GM23248 (cell line): Measurements from ENCODE around the gene MINDY1. TPM values are rescaled to one million over a fixed set of nuclear protein-coding genes. Genes with fewer than 3 reads are reported as not detected.

Experiments used
- DNase-seq: peaks from one replicate; pipeline ENCODE4 v3.0.0-alpha.2; 2015
- H2AFZ ChIP-seq: fragments of 200-600 bp; sonication (generic); 2 replicates; pipeline ENCODE4 v1.6.1; 2016; ENCODE audit warnings: antibody characterized with exemption
- H3F3A ChIP-seq: fragments of 200-600 bp; sonication (generic); 2 replicates; pipeline ENCODE4 v1.6.1; 2016; ENCODE audit warnings: mild to moderate bottlenecking, antibody characterized with exemption, mixed run types; ENCODE audit not compliant: insufficient read depth
- H3K27ac ChIP-seq: fragments of 200-600 bp; sonication (generic); 2 replicates; pipeline ENCODE4 v1.5.1; 2016; ENCODE audit warnings: mild to moderate bottlenecking
- H3K27me3 ChIP-seq: fragments of 200-600 bp; sonication (generic); replicated peaks from 2 replicates; pipeline ENCODE4 v1.6.1; 2016; ENCODE audit warnings: mild to moderate bottlenecking; ENCODE audit not compliant: insufficient read depth
- H3K36me3 ChIP-seq: fragments of 200-600 bp; sonication (generic); 2 replicates; pipeline ENCODE4 v1.6.1; 2016; ENCODE audit warnings: low read depth, mild to moderate bottlenecking
- H3K4me1 ChIP-seq: fragments of 200-600 bp; sonication (generic); 2 replicates; pipeline ENCODE4 v1.6.1; 2016; ENCODE audit warnings: mild to moderate bottlenecking; ENCODE audit not compliant: insufficient read depth
- H3K4me2 ChIP-seq: fragments of 200-600 bp; sonication (generic); one replicate; pipeline ENCODE4 v1.6.1; 2016; ENCODE audit warnings: mild to moderate bottlenecking; ENCODE audit not compliant: unreplicated experiment
- H3K4me3 ChIP-seq: fragments of 200-600 bp; sonication (generic); 2 replicates; pipeline ENCODE4 v1.5.1; 2016; ENCODE audit warnings: mild to moderate bottlenecking
- H3K79me2 ChIP-seq: fragments of 200-600 bp; sonication (generic); 2 replicates; pipeline ENCODE4 v1.6.1; 2016; ENCODE audit warnings: mild to moderate bottlenecking; ENCODE audit not compliant: insufficient read depth
- H3K9ac ChIP-seq: fragments of 200-600 bp; sonication (generic); 2 replicates; pipeline ENCODE4 v1.6.1; 2016; ENCODE audit warnings: mild to moderate bottlenecking
- H3K9me2 ChIP-seq: fragments of 200-600 bp; sonication (generic); 2 replicates; pipeline ENCODE4 v1.6.1; 2016; ENCODE audit warnings: mixed run types, mild to moderate bottlenecking, moderate library complexity; ENCODE audit not compliant: insufficient read depth
- H3K9me3 ChIP-seq: fragments of 200-600 bp; sonication (generic); one replicate; pipeline ENCODE4 v1.6.1; 2017; ENCODE audit warnings: low read depth
- H4K20me1 ChIP-seq: fragments of 200-600 bp; sonication (generic); 2 replicates; pipeline ENCODE4 v1.6.0; 2016; ENCODE audit not compliant: insufficient read depth
- EZH2 ChIP-seq: fragments of 200-600 bp; sonication (generic); IDR thresholded peaks from 2 replicates; pipeline ENCODE4 v1.6.1; 2018; ENCODE audit warnings: antibody characterized with exemption, mild to moderate bottlenecking; ENCODE audit not compliant: insufficient read depth, poor library complexity, severe bottlenecking
- EZH2phosphoT487 ChIP-seq: fragments of 200-600 bp; sonication (generic); IDR thresholded peaks from 2 replicates; pipeline ENCODE4 v1.6.1; 2018; ENCODE audit warnings: antibody characterized with exemption, moderate library complexity, mild to moderate bottlenecking, low read depth; ENCODE audit not compliant: insufficient read depth
- WGBS, 2 experiments: methylation state at CpG; one replicate each; pipeline ENCODE4 v1.1.6; 2015 to 2017; ENCODE audit warnings: low lambda C conversion rate in 2 of 2, low coverage in 1 of 2; ENCODE audit errors: missing lambda C conversion rate in 2 of 2; 5-methylcytosine and 5-hydroxymethylcytosine counted together
- in situ Hi-C: fragments of 300-500 bp; cut with MboI; formaldehyde crosslinking; loops from 2 replicates; pipeline ENCODE4 v1.15.0; 2020
- polyA plus RNA-seq: library from polyadenylated mRNA; unstranded; fragments of >200 nt; fragmentation: Nextera tagmentation; extraction: Ambion mirVana; gene quantifications from 2 replicates; pipeline ENCODE4 v1.2.1, GENCODE V29; 2016
- total RNA-seq: library from RNA; depleted of rRNA; stranded (reverse); fragments of >200 nt; shearing (Covaris generic); gene quantifications from 2 replicates; pipeline ENCODE4 v1.2.3, GENCODE V29; 2014

The MINDY1 gene
- total and polyA plus RNA-seq, 2 experiments from 2014 or later: 4.6 to 9.1 TPM

GRCh38 chr1:151024540-151025146 lies 17.9 kb upstream of the MINDY1 start:
- peak; percentile 76 for DNase-seq
- no peaks in the 10 kb centered on the region for H3K9me3 ChIP-seq
- WGBS, 2 experiments: 45 to 46% methylated on average over 6 of the region's 6 CpGs
- no peaks in the 10 kb centered on the region for H4K20me1 ChIP-seq
- H3K27ac ChIP-seq: no peak overlapping the region
- no peaks in the 10 kb centered on the region for H3K27me3 ChIP-seq
- H3K4me3 ChIP-seq: no peak overlapping the region
- in situ Hi-C loops: no loop called here
- H3F3A ChIP-seq: no peaks in the 10 kb centered on the region
- no peak overlapping the region for H3K9ac ChIP-seq
- H3K4me1 ChIP-seq: no peaks in the 10 kb centered on the region
- peaks cover 6% of the 10 kb centered on the region; the same call in 1 of the 2 replicates for H3K36me3 ChIP-seq
- TF ChIP-seq EZH2 (no peak), EZH2phosphoT487 (no peak)
- no peak overlapping the region for H2AFZ ChIP-seq
- no peaks in the 10 kb centered on the region for H3K9me2 ChIP-seq
- H3K79me2 ChIP-seq: no peaks in the 10 kb centered on the region
- no peak overlapping the region for H3K4me2 ChIP-seq

GRCh38 chr1:151013518-151013917 lies 6.8 kb upstream of the MINDY1 start:
- no peak for DNase-seq
- Histone ChIP-seq H3K4me1 (peaks cover 16% of the 10 kb centered on the region), H3K27ac (0 out of 2 replicates have a peak overlapping the region, but pooled peaks have one; percentile 24), H2AFZ (no peak overlapping the region), H3F3A (peaks cover 16% of the 10 kb centered on the region), H3K4me3 (no peak overlapping the region), H4K20me1 (no peaks in the 10 kb centered on the region), H3K4me2 (no peak overlapping the region), H3K9me3 (no peaks in the 10 kb centered on the region), H3K9me2 (no peaks in the 10 kb centered on the region), H3K9ac (no peak overlapping the region), H3K27me3 (no peaks in the 10 kb centered on the region), H3K36me3 (peaks cover 7% of the 10 kb centered on the region; the same call in 1 of the 2 replicates), H3K79me2 (peaks cover 49% of the 10 kb centered on the region)
- TF ChIP-seq EZH2 (no peak), EZH2phosphoT487 (no peak)
- in situ Hi-C loops: no loop called here
- WGBS, 2 experiments: 96% methylated on average over 2 of the region's 2 CpGs

GRCh38 chr1:151012684-151013471 lies 6.2 kb upstream of the MINDY1 start:
- no peaks in the 10 kb centered on the region for H3K27me3 ChIP-seq
- H3K27ac ChIP-seq: 0 out of 2 replicates have a peak overlapping the region, but pooled peaks have one; percentile 24
- no peak overlapping the region for H3K4me3 ChIP-seq
- 87 to 90% methylated on average over 14 of the region's 14 CpGs for WGBS, 2 experiments
- H3K9me3 ChIP-seq: no peaks in the 10 kb centered on the region
- TF ChIP-seq EZH2phosphoT487 (no peak), EZH2 (no peak)
- H4K20me1 ChIP-seq: no peaks in the 10 kb centered on the region
- H3K9me2 ChIP-seq: no peaks in the 10 kb centered on the region
- H3K4me1 ChIP-seq: peaks cover 16% of the 10 kb centered on the region
- in situ Hi-C loops: no loop called here
- no peak overlapping the region for H2AFZ ChIP-seq
- no peak overlapping the region for H3K4me2 ChIP-seq
- 0 out of 2 replicates have a peak, but pooled peaks cover under 1% of the 10 kb centered on the region for H3K36me3 ChIP-seq
- peaks cover 17% of the 10 kb centered on the region for H3F3A ChIP-seq
- peak; percentile 32 for DNase-seq
- H3K79me2 ChIP-seq: peaks cover 50% of the 10 kb centered on the region
- H3K9ac ChIP-seq: no peak overlapping the region

- H3K36me3 ChIP-seq: no peaks in the 10 kb centered on the region
- H3K9ac ChIP-seq: peak overlapping the region; percentile 11; the same call in 1 of the 2 replicates
- H3K9me2 ChIP-seq: no peaks in the 10 kb centered on the region
- H4K20me1 ChIP-seq: no peaks in the 10 kb centered on the region
- peak overlapping the region; percentile 1 for H3K4me2 ChIP-seq
- WGBS, 2 experiments: 48 to 54% methylated on average over 4 of the region's 4 CpGs
- no peak for TF ChIP-seq EZH2
- TF ChIP-seq EZH2phosphoT487: no peak
- no peak overlapping the region for H3K4me3 ChIP-seq
- H2AFZ ChIP-seq: no peak overlapping the region
- in situ Hi-C loops: no loop called here
- peaks cover 30% of the 10 kb centered on the region for H3F3A ChIP-seq
- H3K27me3 ChIP-seq: no peaks in the 10 kb centered on the region
- H3K4me1 ChIP-seq: peaks cover 26% of the 10 kb centered on the region
- H3K79me2 ChIP-seq: peaks cover 50% of the 10 kb centered on the region
- peak; percentile 42 for DNase-seq
- H3K9me3 ChIP-seq: no peaks in the 10 kb centered on the region
- no peak overlapping the region for H3K27ac ChIP-seq
Measured at GRCh38 chr1:151011154-151011850, 4.6 kb upstream of the MINDY1 start.
